IPS-NIHi7 (cell line): Measurements from ENCODE around the gene SPSB1.

Source experiments
- DNase-seq: peaks from one replicate; pipeline ENCODE4 v3.0.0; 2012; ENCODE audit warnings: mixed read lengths; ENCODE audit errors: extremely low spot score

The SPSB1 gene

DNA sequence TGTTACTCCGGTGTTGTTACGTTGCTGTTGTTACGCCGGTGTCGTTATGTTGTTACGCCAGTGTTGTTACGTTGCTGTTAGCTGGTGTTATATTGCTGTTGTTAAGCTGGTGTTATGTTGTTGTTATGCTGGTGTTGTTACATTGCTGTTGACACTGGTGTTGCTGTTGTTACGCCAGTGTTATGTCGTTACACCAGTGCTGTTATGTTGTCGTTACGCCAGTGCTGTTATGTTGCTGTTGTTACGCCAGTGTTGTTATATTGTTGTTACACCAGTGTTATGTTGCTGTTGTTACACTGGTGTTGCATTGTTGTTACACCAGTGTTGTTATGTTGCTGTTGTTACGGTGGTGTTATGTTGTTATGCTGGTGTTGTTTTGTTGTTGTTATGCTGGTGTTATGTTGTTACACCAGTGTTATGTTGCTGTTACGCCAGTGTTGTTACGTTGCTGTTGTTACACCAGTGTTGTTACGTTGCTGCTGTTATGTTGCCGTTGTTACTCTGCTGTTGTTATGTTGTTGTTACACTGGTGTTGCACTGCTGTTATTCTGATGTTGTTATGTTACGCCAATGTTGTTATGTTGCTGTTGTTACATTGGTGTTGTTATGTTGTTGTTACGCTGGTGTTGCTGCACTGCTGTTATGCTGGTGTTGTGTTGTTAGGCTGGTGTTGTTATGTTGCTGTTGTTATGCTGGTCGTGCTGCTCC lies 32.5 kb upstream of the SPSB1 start:
- no peak for DNase-seq

DNA sequence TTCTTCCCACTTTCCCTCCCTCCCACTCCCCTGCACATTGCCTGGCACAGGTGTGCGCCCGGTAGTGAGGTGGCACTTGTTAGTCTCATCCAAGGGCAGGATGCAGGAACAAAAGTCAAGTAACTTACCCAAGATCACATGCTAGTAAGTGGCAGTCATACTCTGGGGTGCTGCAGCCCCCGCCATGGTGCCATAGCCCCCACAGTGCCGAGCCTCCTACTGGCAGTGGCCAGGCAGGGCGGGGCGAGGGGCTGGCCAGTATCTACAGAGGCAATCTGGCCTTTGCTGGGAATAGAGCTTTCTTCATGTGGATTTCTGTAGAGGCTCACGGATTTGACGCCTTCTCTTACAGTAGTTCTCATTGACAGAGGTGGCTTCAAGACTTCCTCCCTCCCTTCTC lies 31.2 kb upstream of the SPSB1 start:
- DNase-seq = no peak

DNA sequence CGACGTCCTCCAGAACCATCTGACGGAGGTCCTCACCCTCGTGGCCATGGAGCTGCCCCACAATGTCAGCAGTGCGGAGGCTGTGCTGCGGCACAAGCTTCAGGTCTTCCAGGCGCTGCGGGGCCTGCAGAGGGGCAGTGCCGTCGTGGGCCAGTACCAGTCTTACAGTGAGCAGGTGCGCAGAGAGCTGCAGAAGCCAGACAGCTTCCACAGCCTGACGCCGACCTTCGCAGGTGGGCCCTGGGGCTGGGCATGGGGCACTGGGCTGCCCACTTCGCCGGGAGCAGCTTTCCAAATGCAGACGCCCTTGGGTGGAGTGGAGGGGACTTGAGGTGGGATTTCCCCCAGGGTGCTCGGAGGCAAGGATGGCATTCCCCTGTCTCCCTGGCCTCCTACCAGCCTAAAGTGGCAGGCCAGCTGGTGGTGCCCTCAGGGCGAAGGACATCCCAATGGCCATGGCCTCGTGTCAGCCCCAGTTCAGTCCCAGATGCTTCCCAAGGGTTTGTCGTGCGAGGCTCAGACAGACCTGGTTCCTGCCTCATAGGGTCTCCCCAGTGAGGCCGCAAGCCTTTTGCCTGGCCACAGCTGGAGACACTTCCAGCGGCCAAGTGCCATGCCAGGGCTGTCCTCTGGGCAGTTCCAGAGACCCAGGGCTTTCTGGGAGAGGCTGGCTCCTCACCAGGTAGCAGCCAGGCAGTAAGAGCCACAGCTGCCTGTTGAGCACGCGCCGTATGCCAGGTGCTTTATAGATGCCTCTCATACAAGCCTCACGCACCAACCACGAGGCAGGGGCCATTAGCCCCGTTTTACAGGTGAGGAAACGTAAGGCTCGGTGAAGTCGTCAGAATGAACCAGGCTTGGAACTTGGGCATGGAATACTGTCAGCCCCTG lies 30.4 kb upstream of the SPSB1 start:
- DNase-seq = no peak

DNA sequence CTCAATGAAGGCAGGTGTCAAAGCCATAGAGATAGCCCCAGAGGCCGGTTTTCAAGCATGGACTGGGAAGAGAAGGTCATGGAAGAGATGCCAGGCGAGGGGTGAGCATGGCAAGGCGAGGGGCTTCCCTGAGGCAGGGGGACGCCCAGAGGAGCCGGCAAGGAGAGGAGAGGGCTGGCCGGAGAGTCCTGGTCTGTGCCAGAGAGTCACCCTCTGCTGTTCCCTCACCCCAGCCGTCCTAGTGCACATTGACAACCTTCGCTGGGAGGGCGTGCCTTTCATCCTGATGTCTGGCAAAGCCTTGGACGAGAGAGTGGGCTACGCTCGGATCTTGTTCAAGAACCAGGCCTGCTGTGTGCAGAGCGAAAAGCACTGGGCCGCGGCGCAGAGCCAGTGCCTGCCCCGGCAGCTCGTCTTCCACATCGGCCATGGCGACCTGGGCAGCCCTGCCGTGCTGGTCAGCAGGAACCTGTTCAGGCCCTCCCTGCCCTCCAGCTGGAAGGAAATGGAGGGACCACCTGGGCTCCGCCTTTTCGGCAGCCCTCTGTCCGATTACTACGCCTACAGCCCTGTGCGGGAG lies 29.3 kb upstream of the SPSB1 start:
- no peak for DNase-seq

DNA sequence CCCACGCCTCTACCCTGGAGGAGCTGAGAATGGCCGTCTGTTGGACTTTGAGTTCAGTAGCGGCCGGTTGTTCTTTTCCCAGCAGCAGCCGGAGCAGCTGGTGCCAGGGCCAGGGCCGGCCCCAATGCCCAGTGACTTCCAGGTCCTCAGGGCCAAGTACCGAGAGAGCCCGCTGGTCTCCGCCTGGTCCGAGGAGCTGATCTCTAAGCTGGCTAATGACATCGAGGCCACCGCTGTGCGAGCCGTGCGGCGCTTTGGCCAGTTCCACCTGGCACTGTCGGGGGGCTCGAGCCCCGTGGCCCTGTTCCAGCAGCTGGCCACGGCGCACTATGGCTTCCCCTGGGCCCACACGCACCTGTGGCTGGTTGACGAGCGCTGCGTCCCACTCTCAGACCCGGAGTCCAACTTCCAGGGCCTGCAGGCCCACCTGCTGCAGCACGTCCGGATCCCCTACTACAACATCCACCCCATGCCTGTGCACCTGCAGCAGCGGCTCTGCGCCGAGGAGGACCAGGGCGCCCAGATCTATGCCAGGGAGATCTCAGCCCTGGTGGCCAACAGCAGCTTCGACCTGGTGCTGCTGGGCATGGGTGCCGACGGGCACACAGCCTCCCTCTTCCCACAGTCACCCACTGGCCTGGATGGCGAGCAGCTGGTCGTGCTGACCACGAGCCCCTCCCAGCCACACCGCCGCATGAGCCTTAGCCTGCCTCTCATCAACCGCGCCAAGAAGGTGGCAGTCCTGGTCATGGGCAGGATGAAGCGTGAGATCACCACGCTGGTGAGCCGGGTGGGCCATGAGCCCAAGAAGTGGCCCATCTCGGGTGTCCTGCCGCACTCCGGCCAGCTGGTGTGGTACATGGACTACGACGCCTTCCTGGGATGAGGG lies 28.5 kb upstream of the SPSB1 start:
- DNase-seq = no peak

DNA sequence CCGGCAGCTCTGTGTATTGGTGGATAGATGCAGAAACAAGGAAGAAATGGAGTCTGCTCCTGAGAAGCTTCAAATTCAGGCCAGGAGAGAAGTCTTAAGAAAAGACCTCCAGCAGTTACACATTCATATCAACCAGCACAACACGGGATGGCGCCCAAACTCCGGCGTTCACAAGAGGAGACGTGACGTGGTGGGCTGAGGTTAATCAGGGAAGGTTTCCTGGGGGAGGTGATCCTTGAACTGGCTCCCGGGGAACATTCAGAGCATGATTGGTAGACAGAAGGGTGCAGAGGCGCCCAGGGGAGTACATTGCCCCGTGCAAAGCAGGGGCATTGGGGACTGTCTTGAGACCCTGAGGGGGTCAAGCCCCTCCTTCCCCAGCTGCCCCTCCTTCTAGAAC lies 27.7 kb upstream of the SPSB1 start:
- DNase-seq = no peak

DNA sequence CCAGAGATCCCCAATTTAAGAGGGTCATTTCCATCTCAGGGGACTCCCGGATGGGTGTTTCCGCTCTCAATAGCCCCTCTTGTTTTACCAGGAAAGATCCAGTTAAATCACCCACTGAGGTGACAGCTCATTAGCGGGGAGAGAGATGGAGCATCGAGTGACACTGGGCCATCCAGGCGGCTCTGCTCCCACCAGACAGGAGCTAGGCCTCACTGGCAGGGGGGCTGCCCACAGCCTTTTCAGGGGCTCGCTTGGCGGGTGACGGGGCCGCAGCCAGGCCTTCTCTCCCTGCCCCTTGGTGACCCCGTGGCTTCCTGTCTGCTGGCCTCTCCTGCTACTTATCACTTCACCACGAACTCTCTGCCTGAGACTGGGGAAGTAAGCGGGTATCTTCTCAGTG lies 26.7 kb upstream of the SPSB1 start:
- no peak for DNase-seq

DNA sequence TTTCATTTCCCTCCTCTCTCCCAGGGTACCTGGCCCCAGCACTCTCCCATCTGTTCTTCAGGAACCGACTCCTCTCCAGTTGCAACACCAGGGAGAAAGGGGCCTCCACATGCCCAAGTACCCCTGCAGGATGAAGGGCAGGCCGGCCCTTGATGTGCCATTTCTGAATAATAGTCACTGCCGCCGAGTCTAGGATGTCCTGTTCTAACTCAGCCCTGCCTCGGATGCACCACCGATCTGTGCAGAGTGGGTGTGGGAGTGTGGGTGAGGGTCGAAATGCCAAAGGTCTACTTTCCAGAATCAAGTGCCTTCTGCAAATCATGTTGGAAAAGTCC lies 25.4 kb upstream of the SPSB1 start:
- no peak for DNase-seq

DNA sequence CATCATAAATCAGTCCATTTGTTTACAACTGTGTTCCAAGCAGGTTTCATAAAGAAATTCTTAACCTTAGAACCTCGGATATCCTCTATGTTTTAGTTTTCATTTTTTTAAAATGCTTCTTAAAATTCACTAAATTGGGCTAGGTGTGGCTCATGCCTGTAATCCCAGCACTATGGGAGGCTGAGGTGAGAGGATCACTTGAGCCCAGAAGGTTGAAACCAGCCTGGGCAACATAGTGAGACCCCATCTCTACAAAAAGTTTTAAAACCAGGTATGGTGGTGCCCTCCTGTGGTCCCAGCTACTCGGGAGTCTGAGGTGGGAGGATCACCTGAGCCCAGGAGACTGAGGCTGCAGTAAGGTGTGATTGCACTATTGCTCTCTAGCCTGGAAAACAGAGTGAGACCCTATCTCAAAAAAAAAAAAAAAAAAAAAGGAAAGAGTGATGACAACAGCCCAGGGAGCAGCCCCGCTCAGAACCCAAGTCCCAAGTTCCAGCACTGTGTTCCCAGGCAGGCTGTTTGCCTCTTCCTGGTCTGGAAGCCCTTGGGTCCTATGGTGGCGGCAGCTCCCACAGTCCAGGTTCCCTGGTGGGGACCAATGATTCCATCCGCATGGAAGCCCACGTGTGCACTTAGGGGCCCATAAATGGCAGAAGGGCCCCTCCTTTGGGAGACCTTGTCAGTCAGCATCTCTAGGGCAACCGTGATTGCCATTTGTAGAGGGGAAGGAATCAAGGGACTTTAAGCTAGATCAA lies 24.7 kb upstream of the SPSB1 start:
- no peak for DNase-seq

DNA sequence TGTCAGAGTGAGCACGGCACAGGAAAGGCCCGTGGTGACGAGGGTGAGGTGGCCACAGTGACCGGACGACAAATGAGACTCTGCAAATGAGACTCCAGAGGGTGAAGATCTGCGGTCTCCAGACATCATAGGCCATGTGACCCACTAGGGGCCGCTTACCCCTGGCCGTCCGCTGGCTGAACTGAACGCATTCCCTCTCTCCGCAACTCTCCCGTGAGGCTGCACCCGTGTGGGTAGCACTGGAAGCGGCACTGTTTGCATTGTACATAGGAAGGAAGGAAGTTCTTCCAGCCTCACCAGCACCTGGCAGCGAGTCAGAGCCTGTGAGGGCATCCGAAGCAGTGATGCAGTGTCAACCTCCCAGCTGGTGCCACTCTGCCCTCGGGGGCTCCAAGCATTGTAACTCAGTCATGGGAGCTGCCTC lies 23.6 kb upstream of the SPSB1 start:
- DNase-seq = no peak

DNA sequence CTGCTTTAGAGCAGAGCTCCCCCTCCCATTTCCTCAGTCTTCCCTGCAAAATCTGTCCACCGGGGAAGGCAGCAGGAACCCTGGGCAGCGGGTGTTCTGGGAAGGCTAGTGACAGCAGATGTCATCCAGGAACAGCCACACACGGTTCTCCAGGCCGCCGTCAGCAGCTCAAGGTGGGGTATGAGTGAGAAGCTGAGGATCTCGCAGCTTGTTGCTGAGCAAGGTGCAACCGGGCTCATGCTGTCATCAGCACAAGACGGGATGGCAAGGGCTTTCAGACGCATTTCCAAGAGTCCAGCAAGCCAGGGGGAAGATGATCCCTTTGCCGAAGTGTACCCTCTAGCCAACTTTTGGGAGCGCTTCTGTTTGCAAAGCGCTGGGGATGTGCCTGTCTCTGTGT lies 23.0 kb upstream of the SPSB1 start:
- no peak for DNase-seq

DNA sequence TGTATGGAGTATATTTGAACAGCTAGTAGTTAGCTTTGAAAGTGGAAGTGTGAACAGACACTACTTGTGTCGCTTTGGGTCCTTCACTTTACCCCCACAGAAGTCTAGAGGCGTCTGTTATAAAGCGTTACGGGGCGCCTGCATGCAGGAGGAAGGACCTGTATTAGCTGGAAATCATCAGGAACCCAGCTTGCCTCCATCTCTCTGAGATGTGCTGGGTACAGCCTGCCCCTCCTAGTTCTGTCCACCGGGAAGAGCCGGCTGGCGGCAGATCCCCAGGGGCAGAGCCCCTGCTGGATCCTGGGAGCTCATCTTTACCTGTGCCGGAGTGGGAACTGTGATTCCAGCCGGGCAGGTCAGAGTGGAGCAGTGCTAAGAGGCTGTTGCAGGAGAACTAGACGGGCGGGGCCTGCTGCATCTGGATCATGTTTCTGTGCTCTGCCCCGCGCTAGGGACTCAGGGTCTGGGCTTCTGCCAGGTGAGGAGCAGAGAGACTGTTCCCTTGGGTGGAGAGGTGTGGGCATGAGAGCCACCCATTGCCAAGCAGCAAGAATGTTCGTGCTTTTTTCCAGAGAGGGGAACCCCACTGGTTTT lies 22.3 kb upstream of the SPSB1 start:
- DNase-seq = no peak

DNA sequence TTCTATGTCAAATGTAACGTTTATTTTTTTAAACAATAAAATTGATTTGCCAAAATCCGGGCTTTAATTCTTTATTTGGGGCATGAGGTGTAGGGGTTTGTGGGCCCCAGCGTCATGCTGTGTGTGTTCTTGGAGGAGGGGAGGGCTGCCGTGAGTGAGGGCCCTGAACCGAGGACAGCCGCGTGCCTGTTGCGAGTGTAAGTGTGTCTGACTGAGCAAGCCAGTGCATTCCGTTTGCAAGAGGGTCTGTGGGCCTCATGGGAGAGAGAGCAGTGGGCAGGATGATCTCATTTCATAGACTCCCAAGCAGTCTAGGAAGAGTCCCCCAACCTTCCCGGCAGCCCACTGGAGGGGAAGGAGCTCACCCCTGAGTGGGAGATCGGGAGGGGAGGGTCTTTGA lies 21.4 kb upstream of the SPSB1 start:
- DNase-seq = no peak

DNA sequence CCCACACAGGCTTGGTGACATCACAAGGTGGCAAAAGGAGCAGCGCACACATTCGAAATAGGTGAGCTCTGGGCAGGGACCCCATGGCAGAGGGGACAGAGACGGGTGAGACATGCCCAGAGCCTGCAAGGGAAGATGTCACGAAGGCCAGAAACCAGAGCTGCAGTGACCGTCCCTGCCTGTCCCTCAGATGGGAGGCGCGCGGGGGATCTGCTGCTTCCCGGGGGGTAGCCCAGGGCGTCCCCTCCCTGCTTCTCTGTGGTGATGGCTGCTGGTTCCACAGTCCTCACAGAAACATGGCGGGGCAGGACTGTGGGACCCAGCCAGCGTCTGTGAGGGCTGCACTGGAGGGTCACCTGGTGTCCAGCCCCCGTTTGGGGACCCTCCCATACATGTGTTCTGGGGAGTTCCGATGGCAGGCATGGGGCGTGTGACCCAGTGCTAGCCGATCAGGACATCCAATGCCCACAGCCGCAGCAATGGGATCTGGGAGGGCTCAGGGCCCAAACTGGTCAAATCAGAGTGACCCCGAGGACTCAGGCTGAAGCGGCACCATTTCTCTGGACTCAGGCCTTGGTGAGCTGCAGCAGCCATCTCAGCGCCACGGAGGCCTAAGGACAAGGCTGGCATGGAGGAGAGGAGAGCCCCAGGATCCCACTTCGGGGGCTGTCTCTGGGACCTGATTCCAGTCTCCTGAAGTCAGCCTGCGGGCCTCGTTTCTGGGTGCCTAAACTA lies 20.7 kb upstream of the SPSB1 start:
- DNase-seq = no peak

DNA sequence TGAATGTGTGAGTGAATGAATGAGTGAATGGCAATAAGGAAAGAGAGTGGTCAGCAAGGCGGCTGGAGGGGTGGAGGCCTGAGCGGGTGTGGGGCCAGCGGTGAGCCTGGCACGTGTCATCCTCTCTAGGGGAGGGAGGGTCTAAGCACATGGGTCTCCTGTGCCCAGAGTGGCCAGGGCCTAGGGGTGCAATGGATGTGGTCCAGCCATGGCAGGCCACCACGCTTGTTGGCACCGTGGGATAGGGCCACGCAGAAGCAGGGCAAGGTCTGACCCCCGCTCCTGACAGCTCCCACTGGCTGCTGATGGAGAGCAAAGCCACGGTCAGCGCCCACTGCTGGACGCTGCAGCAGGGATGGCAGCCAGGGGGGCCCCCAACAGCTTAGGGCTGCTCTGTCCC lies 19.5 kb upstream of the SPSB1 start:
- no peak for DNase-seq

DNA sequence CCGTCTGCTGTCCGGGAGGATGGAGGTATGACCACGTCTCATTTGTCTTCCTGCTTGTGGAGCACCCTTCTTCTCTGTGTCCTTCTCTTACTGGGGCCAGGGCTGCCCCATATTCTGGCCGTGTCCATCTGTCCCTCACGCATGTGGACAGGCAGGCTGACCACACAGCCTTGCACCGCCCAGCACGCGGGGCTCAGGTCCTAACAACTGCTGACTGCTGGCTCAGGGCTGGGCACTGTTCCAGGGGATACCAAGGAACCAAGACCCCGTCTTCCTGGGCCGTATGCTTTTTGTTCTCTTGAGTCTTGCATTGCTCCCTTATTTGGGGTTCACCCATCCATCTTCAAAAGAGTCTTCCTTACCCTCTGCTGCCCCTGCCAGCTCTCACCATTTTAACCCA lies 17.5 kb upstream of the SPSB1 start:
- no peak for DNase-seq

DNA sequence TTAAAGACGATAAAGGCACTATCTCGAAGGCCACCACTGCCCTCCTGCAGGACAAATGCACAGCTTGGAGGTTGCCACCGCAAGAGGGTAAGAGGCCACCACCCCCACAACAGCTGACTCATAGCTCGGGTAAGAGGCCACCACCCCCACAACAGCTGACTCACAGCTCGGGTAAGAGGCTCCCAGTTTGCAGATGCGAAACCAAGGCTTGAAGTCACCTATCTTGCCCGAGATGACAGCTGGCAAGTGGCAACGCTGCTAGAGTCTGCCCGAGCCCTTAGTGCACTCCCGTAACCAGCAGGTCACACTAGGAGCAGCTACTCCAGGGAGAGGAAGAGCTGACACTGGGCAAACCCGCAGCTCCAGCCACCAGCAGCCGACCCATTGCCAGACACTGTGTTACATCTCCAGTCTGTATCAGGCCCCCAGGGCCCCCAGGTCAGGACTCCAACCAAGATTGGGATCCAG lies 17.1 kb upstream of the SPSB1 start:
- peak; percentile 52 for DNase-seq

DNA sequence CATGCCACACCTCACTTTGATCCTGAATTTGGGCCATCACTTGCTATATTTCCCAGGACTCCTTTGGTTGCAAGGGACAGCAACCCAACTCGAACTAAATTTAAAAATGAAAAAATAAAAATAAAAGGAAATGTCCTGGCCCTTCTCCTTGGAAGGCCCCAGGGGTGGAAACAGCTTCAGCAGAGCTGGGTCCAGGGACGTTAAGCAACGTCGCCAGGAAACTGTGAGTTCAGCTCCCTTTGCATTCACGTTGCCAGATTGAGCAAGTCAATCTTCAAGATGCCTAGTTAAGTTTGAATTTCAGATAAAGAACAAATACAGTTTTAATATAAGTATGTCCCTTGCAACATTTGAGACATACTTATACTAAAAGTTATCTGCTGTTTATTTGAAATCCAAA lies 14.6 kb upstream of the SPSB1 start:
- DNase-seq = no peak

DNA sequence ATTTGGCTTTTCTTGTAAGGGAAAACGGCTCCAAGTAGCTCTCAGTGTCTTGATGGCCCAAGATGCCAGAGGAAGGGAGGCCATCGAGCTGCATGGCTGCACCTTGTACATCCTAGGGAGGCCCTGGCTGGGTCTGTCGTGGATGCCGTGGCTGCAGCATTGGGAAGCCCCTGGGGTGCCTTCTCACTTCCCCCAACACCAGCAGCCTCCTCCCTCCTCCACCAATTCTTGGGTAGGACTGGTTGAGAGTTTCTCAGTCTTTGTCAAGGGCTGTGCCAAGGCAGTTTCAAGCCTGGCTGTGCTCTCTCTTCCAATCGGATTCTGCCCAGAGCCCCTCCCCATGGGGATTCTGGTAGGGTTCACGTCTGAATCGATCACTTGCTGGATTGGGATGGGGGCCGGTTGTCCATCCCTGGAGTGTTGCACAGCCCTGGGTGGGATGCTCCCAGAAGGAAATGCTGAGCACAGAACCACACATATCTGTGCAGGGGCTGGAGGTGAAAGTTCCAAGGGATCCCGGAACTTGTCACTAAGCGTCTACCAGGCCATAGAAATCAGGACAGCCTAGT lies 14.0 kb upstream of the SPSB1 start:
- no peak for DNase-seq
